ENCODE data around the gene PYDC1.
A peak's percentile ranks its signal among the peaks of the same experiment; 100 is the strongest.

The PYDC1 gene

DNA sequence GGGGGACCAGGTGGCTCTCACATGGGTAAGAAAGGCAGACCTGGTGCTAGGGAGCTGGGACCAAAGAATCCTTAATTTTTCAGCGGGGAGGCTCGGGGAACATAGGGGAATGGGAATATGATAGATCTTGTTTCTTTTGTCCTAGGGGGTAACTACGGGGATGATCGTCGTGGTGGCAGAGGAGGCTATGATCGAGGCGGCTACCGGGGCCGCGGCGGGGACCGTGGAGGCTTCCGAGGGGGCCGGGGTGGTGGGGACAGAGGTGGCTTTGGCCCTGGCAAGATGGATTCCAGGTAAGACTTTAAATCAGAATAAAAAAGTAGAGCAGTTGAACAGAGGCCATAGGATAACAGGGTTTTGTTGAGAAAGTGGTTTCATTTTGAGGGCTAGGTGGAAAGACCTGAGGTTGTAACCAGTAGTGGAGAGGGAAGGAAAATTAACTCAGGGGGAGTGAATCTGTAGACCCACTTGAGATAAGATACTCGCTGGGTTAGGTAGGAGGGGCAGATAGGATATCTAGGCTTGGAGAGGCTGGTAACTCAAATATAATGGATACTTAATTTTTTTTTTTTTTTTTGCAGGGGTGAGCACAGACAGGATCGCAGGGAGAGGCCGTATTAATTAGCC lies 26.0 kb downstream of the PYDC1 start:
- H3K4me3 ChIP-seq (ENCODE audit: low read length) = no peak overlapping the region
- peaks cover 100% of the 10 kb centered on the region for H3K36me3 ChIP-seq (ENCODE audit: control insufficient read depth, low read depth, low read length)
- no peaks in the 10 kb centered on the region for H3K27me3 ChIP-seq (ENCODE audit: control insufficient read depth, insufficient read depth, low read length)
- no peak overlapping the region for H3K27ac ChIP-seq (ENCODE audit: low read length)
- no peak overlapping the region for H3K9ac ChIP-seq (ENCODE audit: low read length)
- no peaks in the 10 kb centered on the region for H3K4me1 ChIP-seq (ENCODE audit: control insufficient read depth, low read depth, low read length)
- no peaks in the 10 kb centered on the region for H3K9me3 ChIP-seq (ENCODE audit: control insufficient read depth, low read depth, low read length)

DNA sequence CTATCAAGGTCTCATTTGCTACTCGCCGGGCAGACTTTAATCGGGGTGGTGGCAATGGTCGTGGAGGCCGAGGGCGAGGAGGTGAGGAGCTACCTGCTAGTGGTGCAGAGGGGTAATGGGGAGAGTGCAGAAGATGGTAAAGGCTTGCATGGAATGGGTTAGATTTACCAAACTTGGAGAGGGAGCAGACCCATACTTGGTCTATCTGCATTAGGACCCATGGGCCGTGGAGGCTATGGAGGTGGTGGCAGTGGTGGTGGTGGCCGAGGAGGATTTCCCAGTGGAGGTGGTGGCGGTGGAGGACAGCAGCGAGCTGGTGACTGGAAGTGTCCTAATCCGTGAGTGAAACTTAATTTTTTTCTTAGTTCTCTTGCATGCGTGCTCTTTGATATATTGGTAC lies 26.9 kb downstream of the PYDC1 start:
- Histone ChIP-seq H3K4me1 (ENCODE audit: control insufficient read depth, low read depth, low read length) (no peaks in the 10 kb centered on the region), H3K9ac (ENCODE audit: low read length) (no peak overlapping the region), H3K4me3 (ENCODE audit: low read length) (no peak overlapping the region), H3K36me3 (ENCODE audit: control insufficient read depth, low read depth, low read length) (peaks cover 100% of the 10 kb centered on the region), H3K27ac (ENCODE audit: low read length) (no peak overlapping the region), H3K9me3 (ENCODE audit: control insufficient read depth, low read depth, low read length) (no peaks in the 10 kb centered on the region), H3K27me3 (ENCODE audit: control insufficient read depth, insufficient read depth, low read length) (no peaks in the 10 kb centered on the region)

DNA sequence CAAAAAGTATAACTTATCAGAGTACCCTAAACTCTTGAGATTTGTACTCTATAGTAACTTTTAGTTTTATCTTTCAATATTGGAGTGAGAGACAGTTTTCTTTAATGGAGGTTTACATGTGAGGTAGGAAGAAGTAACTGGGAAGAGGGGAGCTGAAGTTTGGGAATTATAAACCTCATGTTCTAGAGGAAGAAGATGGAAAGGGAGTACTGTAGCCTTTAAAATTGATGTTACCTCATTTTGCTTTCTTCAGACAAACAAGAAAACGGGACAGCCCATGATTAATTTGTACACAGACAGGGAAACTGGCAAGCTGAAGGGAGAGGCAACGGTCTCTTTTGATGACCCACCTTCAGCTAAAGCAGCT lies 27.5 kb downstream of the PYDC1 start:
- Histone ChIP-seq H3K4me1 (ENCODE audit: control insufficient read depth, low read depth, low read length) (no peaks in the 10 kb centered on the region), H3K36me3 (ENCODE audit: control insufficient read depth, low read depth, low read length) (peaks cover 100% of the 10 kb centered on the region), H3K27ac (ENCODE audit: low read length) (no peak overlapping the region), H3K9me3 (ENCODE audit: control insufficient read depth, low read depth, low read length) (no peaks in the 10 kb centered on the region), H3K27me3 (ENCODE audit: control insufficient read depth, insufficient read depth, low read length) (no peaks in the 10 kb centered on the region), H3K9ac (ENCODE audit: low read length) (no peak overlapping the region), H3K4me3 (ENCODE audit: low read length) (no peak overlapping the region)

DNA sequence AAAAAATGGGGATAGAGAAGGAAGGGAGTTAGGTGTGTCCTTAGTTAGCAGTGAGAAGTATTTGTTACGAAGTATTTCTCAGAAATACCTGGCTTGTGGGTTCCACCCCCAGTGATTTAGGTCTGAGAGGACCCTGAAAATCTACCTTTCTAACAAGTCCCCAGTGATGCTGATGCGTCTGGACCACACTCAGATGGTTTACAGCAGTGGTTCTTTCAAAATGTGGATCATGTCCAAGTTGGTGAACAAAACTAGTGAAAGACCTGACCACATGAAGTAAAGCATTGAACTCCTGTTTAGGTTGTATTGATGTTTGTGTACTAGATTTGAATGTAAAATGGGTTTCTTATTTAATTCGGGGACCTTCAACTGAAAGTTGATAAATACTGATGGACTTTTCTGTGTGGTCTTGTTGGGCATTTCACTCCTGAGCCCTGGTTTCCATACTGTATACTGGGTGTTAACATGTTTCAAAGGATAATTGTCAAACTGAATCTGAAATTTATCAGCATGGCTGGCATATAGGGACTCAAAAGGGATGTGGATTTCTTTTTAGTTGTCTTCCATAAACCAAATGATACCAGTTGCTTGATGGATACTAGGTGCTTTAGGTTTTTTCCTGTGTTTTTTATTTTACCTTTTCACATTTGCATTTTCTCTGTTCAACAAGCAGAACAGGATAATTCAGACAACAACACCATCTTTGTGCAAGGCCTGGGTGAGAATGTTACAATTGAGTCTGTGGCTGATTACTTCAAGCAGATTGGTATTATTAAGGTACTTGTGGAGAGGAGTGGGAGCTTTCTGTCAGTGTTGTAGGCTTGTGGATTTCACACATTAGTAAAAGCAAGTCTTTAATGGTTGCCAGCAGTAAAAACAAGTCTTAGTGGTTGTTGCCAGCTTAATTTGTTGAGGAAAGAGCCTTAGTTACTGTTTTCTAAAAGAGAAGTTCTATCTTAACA lies 28.2 kb downstream of the PYDC1 start:
- no peaks in the 10 kb centered on the region for H3K9me3 ChIP-seq (ENCODE audit: control insufficient read depth, low read depth, low read length)
- no peak overlapping the region for H3K4me3 ChIP-seq (ENCODE audit: low read length)
- no peaks in the 10 kb centered on the region for H3K27me3 ChIP-seq (ENCODE audit: control insufficient read depth, insufficient read depth, low read length)
- H3K36me3 ChIP-seq (ENCODE audit: control insufficient read depth, low read depth, low read length) = peaks cover 100% of the 10 kb centered on the region
- no peak overlapping the region for H3K27ac ChIP-seq (ENCODE audit: low read length)
- H3K9ac ChIP-seq (ENCODE audit: low read length) = no peak overlapping the region
- H3K4me1 ChIP-seq (ENCODE audit: control insufficient read depth, low read depth, low read length) = no peaks in the 10 kb centered on the region

DNA sequence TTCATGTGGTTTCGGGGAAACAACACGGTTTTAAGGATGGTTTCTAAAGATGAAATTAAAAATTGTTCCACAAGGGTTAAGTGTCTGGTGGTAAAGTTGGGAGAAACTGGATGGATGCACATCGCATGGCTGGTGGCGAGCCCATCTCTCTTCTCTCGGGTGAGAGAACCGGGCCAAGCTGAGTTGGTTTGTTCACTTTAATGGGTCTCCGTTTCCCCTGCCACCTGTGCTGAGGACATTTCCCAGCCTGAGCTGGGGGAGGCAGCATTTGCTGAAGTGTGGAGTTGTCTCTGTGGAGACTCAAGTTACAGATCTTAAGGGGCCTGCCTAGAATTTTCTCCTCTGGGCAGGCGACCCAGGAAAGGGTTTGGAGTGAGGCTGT lies 29.1 kb downstream of the PYDC1 start:
- H3K9me3 ChIP-seq (ENCODE audit: control insufficient read depth, low read depth, low read length) = no peaks in the 10 kb centered on the region
- H3K27me3 ChIP-seq (ENCODE audit: control insufficient read depth, insufficient read depth, low read length) = no peaks in the 10 kb centered on the region
- no peak overlapping the region for H3K4me3 ChIP-seq (ENCODE audit: low read length)
- no peak overlapping the region for H3K27ac ChIP-seq (ENCODE audit: low read length)
- peaks cover 100% of the 10 kb centered on the region for H3K36me3 ChIP-seq (ENCODE audit: control insufficient read depth, low read depth, low read length)
- no peak overlapping the region for H3K9ac ChIP-seq (ENCODE audit: low read length)
- no peaks in the 10 kb centered on the region for H3K4me1 ChIP-seq (ENCODE audit: control insufficient read depth, low read depth, low read length)

DNA sequence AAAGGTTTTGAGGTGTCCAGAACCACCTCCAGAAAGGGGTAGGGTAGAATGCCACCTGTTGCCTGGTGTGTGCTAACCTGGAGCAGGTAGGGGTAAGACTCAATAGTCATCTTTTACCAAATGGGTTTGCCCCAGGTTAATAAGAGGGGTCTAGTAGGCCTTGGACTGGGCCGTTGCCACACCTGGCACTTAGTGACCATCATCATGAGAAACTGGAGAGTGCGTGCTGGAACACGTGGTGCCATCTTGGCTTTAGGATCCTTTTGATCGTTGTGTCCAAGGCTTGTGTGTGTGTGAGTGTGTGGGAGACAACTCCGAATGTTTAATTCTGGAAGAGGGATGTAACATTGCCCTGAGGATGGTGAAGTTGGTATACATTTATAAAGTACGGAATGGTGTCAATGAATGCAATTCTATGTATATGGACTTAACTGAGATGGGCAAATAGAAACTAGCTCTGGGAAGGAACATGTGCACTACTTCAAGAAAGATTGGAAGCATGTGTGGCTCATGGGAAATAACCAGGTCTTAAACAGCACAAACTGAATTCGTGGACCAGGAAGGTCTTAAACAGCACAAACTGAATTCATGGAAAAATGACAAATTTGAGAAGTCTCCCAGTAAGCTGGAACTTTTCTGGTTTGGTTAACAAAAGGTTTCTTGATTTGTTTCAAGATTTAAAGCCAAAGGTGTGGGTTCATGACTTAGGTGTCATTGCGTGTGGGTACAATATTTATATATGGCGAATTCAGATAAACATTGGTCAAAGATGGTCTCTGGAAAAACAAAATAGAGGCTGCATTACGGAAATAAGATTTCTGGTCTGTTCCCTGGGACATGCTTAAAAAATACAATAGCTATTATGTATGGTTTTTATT lies 29.8 kb downstream of the PYDC1 start:
- Histone ChIP-seq H3K27ac (ENCODE audit: low read length) (no peak overlapping the region), H3K27me3 (ENCODE audit: control insufficient read depth, insufficient read depth, low read length) (no peaks in the 10 kb centered on the region), H3K9me3 (ENCODE audit: control insufficient read depth, low read depth, low read length) (no peaks in the 10 kb centered on the region), H3K4me3 (ENCODE audit: low read length) (no peak overlapping the region), H3K36me3 (ENCODE audit: control insufficient read depth, low read depth, low read length) (peaks cover 100% of the 10 kb centered on the region), H3K4me1 (ENCODE audit: control insufficient read depth, low read depth, low read length) (no peaks in the 10 kb centered on the region), H3K9ac (ENCODE audit: low read length) (no peak overlapping the region)

DNA sequence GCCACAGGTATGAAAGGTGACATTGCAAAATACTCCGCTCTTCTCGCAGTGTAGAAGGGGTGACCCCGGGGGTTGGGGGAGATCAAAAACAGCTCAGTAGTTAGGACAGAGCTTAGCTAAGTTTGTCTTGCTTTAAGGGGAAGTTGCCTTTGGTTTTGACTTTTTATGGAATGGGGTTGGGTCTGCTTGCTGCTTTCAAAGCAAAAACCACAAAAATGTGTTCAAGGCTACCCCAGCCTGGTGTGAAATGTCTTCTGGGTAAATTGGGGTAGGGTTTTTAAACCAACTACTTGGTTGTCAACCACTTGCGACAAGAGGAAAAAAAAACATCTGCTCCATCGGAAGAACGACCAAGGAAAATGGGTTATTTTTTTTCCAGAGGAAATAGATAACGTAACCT lies 30.8 kb downstream of the PYDC1 start:
- Histone ChIP-seq H3K27me3 (ENCODE audit: control insufficient read depth, insufficient read depth, low read length) (no peaks in the 10 kb centered on the region), H3K36me3 (ENCODE audit: control insufficient read depth, low read depth, low read length) (peaks cover 92% of the 10 kb centered on the region), H3K9me3 (ENCODE audit: control insufficient read depth, low read depth, low read length) (no peaks in the 10 kb centered on the region), H3K4me1 (ENCODE audit: control insufficient read depth, low read depth, low read length) (no peaks in the 10 kb centered on the region), H3K27ac (ENCODE audit: low read length) (no peak overlapping the region), H3K9ac (ENCODE audit: low read length) (no peak overlapping the region), H3K4me3 (ENCODE audit: low read length) (no peak overlapping the region)

DNA sequence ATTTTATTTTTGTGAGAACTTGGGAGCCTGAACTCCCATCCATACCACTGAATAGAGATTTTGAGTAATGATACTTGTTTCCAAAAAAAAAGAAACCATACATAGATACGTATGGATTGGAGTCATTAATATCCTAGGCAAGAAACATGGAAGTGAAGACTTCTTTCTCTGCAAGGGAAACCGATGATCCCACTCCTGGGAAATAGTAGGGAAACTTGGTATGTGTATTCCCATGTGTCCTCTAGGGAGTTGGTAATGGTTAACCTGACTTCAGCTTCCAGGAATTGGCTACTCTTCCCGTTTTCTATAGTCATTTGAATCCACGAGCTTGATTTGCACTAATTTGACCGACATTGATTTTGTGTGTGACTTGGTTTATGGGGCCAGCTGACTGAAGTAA lies 31.6 kb downstream of the PYDC1 start:
- Histone ChIP-seq H3K36me3 (ENCODE audit: control insufficient read depth, low read depth, low read length) (peaks cover 84% of the 10 kb centered on the region), H3K27ac (ENCODE audit: low read length) (no peak overlapping the region), H3K9me3 (ENCODE audit: control insufficient read depth, low read depth, low read length) (no peaks in the 10 kb centered on the region), H3K27me3 (ENCODE audit: control insufficient read depth, insufficient read depth, low read length) (no peaks in the 10 kb centered on the region), H3K9ac (ENCODE audit: low read length) (no peak overlapping the region), H3K4me3 (ENCODE audit: low read length) (no peak overlapping the region), H3K4me1 (ENCODE audit: control insufficient read depth, low read depth, low read length) (no peaks in the 10 kb centered on the region)

DNA sequence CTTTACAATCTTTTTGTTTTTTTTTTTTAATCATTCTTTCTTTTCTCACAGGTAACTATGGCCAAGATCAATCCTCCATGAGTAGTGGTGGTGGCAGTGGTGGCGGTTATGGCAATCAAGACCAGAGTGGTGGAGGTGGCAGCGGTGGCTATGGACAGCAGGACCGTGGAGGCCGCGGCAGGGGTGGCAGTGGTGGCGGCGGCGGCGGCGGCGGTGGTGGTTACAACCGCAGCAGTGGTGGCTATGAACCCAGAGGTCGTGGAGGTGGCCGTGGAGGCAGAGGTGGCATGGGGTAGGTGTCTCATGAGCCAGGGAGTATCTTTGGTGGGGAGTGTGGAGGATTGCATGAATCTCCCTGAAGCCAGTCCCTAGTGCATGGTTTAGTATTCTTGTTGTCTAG lies 32.0 kb downstream of the PYDC1 start:
- H3K9me3 ChIP-seq (ENCODE audit: control insufficient read depth, low read depth, low read length) = no peaks in the 10 kb centered on the region
- H3K9ac ChIP-seq (ENCODE audit: low read length) = no peak overlapping the region
- no peak overlapping the region for H3K27ac ChIP-seq (ENCODE audit: low read length)
- H3K36me3 ChIP-seq (ENCODE audit: control insufficient read depth, low read depth, low read length) = peaks cover 79% of the 10 kb centered on the region
- no peak overlapping the region for H3K4me3 ChIP-seq (ENCODE audit: low read length)
- H3K4me1 ChIP-seq (ENCODE audit: control insufficient read depth, low read depth, low read length) = no peaks in the 10 kb centered on the region
- H3K27me3 ChIP-seq (ENCODE audit: control insufficient read depth, insufficient read depth, low read length) = no peaks in the 10 kb centered on the region

DNA sequence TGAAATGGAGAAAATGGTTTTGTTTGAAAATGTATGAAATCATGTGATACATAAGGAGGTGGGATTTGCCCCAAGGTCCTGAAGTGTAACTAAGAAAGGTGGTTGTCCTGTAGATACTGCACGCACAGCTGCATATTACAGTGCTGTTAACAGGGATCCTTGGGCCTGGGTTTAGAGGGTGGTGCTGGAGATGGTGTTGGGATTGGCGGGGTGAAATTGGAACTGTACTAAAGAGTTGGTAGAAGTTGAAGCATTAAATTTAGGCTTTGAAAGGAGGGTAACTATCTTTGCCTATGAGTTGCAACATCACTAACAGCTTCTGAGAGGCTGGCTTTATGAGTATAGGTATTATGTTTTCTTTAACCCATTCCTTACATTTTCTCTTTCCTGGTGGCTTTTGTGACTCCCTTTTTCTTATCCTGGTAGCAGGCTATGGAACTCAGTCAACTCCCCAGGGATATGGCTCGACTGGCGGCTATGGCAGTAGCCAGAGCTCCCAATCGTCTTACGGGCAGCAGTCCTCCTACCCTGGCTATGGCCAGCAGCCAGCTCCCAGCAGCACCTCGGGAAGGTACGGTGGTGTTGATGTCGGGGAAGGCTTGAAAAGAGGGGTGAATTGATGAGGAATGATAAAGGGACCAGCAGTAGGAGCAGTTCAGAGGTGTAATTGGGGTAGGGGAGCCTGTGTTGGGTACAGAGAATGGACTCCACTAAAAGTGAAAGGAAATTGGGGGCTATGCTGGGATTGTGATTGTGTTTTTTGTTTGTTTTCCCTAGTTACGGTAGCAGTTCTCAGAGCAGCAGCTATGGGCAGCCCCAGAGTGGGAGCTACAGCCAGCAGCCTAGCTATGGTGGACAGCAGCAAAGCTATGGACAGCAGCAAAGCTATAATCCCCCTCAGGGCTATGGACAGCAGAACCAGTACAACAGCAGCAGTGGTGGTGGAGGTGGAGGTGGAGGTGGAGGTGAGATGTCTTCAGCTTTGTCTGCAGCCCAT lies 33.2 kb downstream of the PYDC1 start:
- Histone ChIP-seq H3K9me3 (ENCODE audit: control insufficient read depth, low read depth, low read length) (no peaks in the 10 kb centered on the region), H3K27ac (ENCODE audit: low read length) (no peak overlapping the region), H3K9ac (ENCODE audit: low read length) (no peak overlapping the region), H3K36me3 (ENCODE audit: control insufficient read depth, low read depth, low read length) (peaks cover 68% of the 10 kb centered on the region), H3K27me3 (ENCODE audit: control insufficient read depth, insufficient read depth, low read length) (no peaks in the 10 kb centered on the region), H3K4me3 (ENCODE audit: low read length) (peak overlapping the region; percentile 90), H3K4me1 (ENCODE audit: control insufficient read depth, low read depth, low read length) (peaks cover 5% of the 10 kb centered on the region)
